HFFc6 (cell line): ENCODE results near the gene GPR22. TPM values are rescaled to one million over a fixed set of nuclear protein-coding genes. Genes with fewer than 3 reads are reported as not detected.

Source experiments
- DNase-seq: peaks from one replicate; pipeline ENCODE4 v3.0.0-alpha.2; 2018
- H3K27ac Mint-ChIP-seq: 2 replicates; pipeline ENCODE4 v1.8.0; 2020; ENCODE audit warnings: mild to moderate bottlenecking, mixed read lengths
- H3K27me3 Mint-ChIP-seq: 2 replicates; pipeline ENCODE4 v1.8.0; 2021; ENCODE audit warnings: mild to moderate bottlenecking, moderate library complexity, mixed read lengths; ENCODE audit not compliant: insufficient read depth
- H3K36me3 Mint-ChIP-seq: 2 replicates; pipeline ENCODE4 v1.8.0; 2021; ENCODE audit warnings: low read depth, mixed read lengths
- H3K4me1 Mint-ChIP-seq: 2 replicates; pipeline ENCODE4 v1.8.0; 2020; ENCODE audit warnings: low read depth, mixed read lengths
- H3K4me3 Mint-ChIP-seq: 2 replicates; pipeline ENCODE4 v1.8.0; 2020; ENCODE audit warnings: mild to moderate bottlenecking, moderate library complexity, mixed read lengths
- H3K9me3 Mint-ChIP-seq: 2 replicates; pipeline ENCODE4 v1.8.0; 2020; ENCODE audit warnings: mild to moderate bottlenecking, mixed read lengths
- total RNA-seq, 6 experiments: library from RNA; stranded (reverse); fragmentation: NEBNext Ultra II Directional; extraction: Animal tissue kit (Norgen Biotek cat#: 25700); gene quantifications; 2 replicates in 1 of 6; 3 replicates in 5 of 6; pipeline ENCODE4 v1.2.3, GENCODE V29; 2021
- TF ChIP-seq, protein P1 (sequence below): fragments of 200-600 bp; sonication (generic); IDR thresholded peaks from 2 replicates; pipeline ENCODE4 v1.5.0; 2021; ENCODE audit warnings: antibody characterized with exemption, mild to moderate bottlenecking

Gene GPR22
- total RNA-seq, 6 experiments from 2014 or later, result not detected

DNA sequence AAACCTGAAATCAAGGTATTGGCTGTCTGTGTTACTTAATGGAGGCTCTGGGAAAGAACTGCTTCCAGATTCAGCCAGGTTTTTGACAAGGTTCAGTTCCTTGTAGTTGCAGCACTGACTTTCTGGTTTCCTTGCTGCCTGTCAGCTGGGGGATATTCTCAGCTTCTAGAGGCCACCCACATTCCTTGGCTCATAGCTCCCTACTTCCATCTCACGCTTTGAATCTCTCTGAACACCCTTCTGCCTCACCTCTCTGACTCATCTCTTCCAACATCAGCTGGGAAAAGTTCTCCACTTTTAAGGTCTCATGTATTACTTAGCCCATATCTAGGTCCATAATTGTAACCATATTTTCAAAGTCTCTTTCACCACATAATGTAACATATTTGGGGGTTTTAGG, 22.9 kb upstream of the GPR22 start:
- Mint-ChIP-seq H3K9me3 (no peaks in the 10 kb centered on the region), H3K36me3 (peaks cover 23% of the 10 kb centered on the region), H3K27me3 (no peaks in the 10 kb centered on the region), H3K4me3 (no peak overlapping the region), H3K4me1 (peaks cover 21% of the 10 kb centered on the region), H3K27ac (peak overlapping the region; percentile 32)
- TF ChIP-seq, protein P1, sequence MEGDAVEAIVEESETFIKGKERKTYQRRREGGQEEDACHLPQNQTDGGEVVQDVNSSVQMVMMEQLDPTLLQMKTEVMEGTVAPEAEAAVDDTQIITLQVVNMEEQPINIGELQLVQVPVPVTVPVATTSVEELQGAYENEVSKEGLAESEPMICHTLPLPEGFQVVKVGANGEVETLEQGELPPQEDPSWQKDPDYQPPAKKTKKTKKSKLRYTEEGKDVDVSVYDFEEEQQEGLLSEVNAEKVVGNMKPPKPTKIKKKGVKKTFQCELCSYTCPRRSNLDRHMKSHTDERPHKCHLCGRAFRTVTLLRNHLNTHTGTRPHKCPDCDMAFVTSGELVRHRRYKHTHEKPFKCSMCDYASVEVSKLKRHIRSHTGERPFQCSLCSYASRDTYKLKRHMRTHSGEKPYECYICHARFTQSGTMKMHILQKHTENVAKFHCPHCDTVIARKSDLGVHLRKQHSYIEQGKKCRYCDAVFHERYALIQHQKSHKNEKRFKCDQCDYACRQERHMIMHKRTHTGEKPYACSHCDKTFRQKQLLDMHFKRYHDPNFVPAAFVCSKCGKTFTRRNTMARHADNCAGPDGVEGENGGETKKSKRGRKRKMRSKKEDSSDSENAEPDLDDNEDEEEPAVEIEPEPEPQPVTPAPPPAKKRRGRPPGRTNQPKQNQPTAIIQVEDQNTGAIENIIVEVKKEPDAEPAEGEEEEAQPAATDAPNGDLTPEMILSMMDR, result no peak
- DNase-seq, result peak; percentile 9

DNA sequence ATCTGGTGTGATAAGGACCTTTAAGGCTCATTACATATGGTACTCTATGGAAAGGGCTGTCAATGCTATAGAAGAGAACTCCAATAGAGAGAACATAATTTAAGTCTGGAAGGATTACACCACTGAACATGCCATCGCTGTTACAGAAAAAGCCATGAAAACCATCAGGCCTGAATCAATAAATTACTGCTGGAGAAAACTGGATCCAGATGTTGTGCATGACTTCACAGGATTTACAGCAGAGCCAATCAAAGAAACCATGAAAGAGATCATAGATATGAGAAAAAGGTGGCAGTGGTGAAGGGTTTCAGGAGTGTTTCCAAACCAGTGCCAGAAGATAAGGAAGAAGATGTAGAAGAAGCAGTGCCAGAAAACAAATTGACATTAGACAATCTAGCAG, 18.9 kb upstream of the GPR22 start:
- Mint-ChIP-seq H3K4me3 (no peak overlapping the region), H3K27me3 (no peaks in the 10 kb centered on the region), H3K4me1 (peaks cover 18% of the 10 kb centered on the region), H3K27ac (no peak overlapping the region), H3K9me3 (no peaks in the 10 kb centered on the region), H3K36me3 (peaks cover 23% of the 10 kb centered on the region)
- TF ChIP-seq, protein P1, result no peak
- no peak for DNase-seq

DNA sequence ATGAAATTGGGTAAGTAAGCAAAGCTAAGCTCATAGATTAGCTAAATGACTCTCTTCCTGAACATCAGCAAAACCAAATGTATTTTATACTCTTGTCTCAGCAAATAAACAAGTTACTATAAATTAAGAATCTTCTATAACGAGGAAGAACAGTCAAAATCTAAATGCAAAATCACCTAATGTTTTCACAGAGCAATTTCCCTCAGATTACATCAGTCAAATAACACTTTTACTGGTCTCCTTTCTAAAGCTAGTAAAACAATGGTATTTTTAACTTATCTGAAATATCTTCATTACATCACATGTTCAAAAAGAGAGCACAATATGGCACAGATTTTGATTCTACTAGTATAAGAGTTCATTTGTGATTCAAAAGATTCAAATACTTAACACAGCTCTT, 16.5 kb upstream of the GPR22 start:
- DNase-seq, result no peak
- peaks cover 6% of the 10 kb centered on the region; the same call in 1 of the 2 replicates for H3K4me1 Mint-ChIP-seq

GRCh38 chr7:107461938-107462533, 7.8 kb upstream of the GPR22 start:
- peaks cover 14% of the 10 kb centered on the region for H3K4me1 Mint-ChIP-seq
- TF ChIP-seq, protein P1, result no peak
- 0 out of 2 replicates have a peak overlapping the region, but pooled peaks have one; percentile 0 for H3K27ac Mint-ChIP-seq
- DNase-seq, result no peak
- H3K4me3 Mint-ChIP-seq, result no peak overlapping the region
- H3K27me3 Mint-ChIP-seq, result peaks cover 1% of the 10 kb centered on the region; the same call in 1 of the 2 replicates
- H3K36me3 Mint-ChIP-seq, result peaks cover 4% of the 10 kb centered on the region; the same call in 1 of the 2 replicates
- H3K9me3 Mint-ChIP-seq, result no peaks in the 10 kb centered on the region

More for the DNA sequence above, 16.5 kb upstream of the GPR22 start:
- TF ChIP-seq, protein P1, result no peak
- Mint-ChIP-seq H3K27me3 (peaks cover 1% of the 10 kb centered on the region; the same call in 1 of the 2 replicates), H3K27ac (no peak overlapping the region), H3K4me3 (no peak overlapping the region), H3K9me3 (no peaks in the 10 kb centered on the region), H3K36me3 (peaks cover 18% of the 10 kb centered on the region)

DNA sequence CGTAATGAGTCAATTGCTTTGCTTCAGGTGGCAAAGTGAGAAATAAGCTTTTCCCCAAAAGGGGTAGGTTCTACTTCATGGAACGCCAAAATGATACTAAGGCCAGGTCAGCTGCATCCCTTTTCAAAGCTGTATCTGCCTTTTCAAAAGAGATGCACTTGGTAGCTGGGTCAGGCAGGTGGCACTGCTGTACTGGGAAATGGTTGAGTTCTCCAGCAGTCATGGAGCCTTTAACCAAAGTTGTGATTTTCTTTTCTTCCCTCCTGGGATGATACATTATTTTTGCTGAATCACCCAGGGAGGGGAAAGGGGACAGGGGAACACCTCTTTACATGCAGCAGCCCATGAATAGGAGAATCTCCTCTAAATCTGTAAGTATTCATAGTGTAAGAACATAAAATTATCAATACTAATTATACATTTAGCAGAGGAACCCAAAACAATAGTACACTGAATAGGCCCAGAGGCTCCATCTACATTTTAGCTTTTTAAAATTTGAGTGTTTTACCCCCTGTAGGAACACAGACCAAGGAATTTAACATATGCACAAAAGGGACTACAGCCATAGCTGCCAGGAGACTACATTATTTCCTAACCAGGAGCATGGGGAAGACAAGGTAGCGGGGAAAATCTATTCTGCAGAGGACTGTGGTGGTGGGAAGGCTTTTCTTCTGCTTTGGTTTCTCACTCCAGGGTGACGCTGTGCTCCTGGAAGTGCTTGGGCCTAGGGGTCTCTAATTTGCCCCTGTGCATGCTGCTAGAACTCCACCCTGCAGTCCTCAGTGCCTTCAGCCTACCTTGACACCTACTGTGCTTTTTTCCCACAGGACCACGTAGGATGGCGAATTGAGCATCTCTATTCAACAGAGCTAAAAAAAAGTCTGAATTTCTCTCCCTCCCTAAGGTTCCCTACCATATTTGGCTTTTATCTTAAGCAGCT, 6.4 kb upstream of the GPR22 start:
- Mint-ChIP-seq H3K36me3 (no peaks in the 10 kb centered on the region), H3K9me3 (no peaks in the 10 kb centered on the region), H3K4me1 (peaks cover 14% of the 10 kb centered on the region), H3K27me3 (no peaks in the 10 kb centered on the region), H3K27ac (peak overlapping the region; percentile 70), H3K4me3 (no peak overlapping the region)
- TF ChIP-seq, protein P1, result peak; percentile 82
- DNase-seq, result peak; percentile 71
